OCI-LY1 (cell line): ENCODE data around the gene SPCS1.

ENCODE experiments used
- H2AFZ ChIP-seq: fragments of 200-600 bp; sonication (generic), shearing (Covaris generic); 2 replicates; pipeline ENCODE4 v1.6.0; 2014; ENCODE audit warnings: antibody characterized with exemption, mild to moderate bottlenecking, low read length
- H3F3A ChIP-seq: fragments of 200-600 bp; sonication (generic), shearing (Covaris generic); 2 replicates; pipeline ENCODE4 v1.6.0; 2014; ENCODE audit warnings: mild to moderate bottlenecking, antibody characterized with exemption, low read length, moderate library complexity; ENCODE audit not compliant: insufficient read depth
- H3K27ac ChIP-seq: fragments of 200-600 bp; sonication (generic); 2 replicates; pipeline ENCODE4 v1.5.1; 2014; ENCODE audit warnings: low read length, mixed run types, mild to moderate bottlenecking, low read depth; ENCODE audit not compliant: poor library complexity, severe bottlenecking
- H3K27me3 ChIP-seq: fragments of 200-600 bp; sonication (generic); 2 replicates; pipeline ENCODE4 v1.6.0; 2014; ENCODE audit warnings: antibody characterized with exemption, mild to moderate bottlenecking, low read length, moderate library complexity; ENCODE audit not compliant: insufficient read depth
- H3K36me3 ChIP-seq: fragments of 200-600 bp; sonication (generic); 2 replicates; pipeline ENCODE4 v1.6.1; 2014; ENCODE audit warnings: mild to moderate bottlenecking, antibody characterized with exemption, low read length, moderate library complexity, mixed read lengths; ENCODE audit not compliant: insufficient read depth
- H3K4me1 ChIP-seq: fragments of 200-600 bp; sonication (generic); 2 replicates; pipeline ENCODE4 v1.5.1; 2014; ENCODE audit warnings: mild to moderate bottlenecking, low read length, moderate library complexity; ENCODE audit not compliant: insufficient read depth, severe bottlenecking
- H3K4me2 ChIP-seq: fragments of 200-600 bp; sonication (generic), shearing (Covaris generic); 2 replicates; pipeline ENCODE4 v1.6.1; 2014; ENCODE audit warnings: low read length
- H3K4me3 ChIP-seq: fragments of 200-600 bp; sonication (generic); 2 replicates; pipeline ENCODE4 v1.5.1; 2014; ENCODE audit warnings: low read length, low read depth, mild to moderate bottlenecking, mixed read lengths; ENCODE audit not compliant: poor library complexity, severe bottlenecking
- H3K79me2 ChIP-seq: fragments of 200-600 bp; shearing (Covaris generic); 2 replicates; pipeline ENCODE4 v1.6.1; 2016; ENCODE audit warnings: mixed run types, low read length, mixed read lengths; ENCODE audit not compliant: insufficient read depth
- H3K9ac ChIP-seq: fragments of 200-600 bp; sonication (generic), shearing (Covaris generic); 2 replicates; pipeline ENCODE4 v1.6.1; 2014; ENCODE audit warnings: mild to moderate bottlenecking, low read length, mixed read lengths
- H3K9me2 ChIP-seq: fragments of 200-600 bp; sonication (generic), shearing (Covaris generic); 2 replicates; pipeline ENCODE4 v1.6.1; 2014; ENCODE audit warnings: low read depth, mild to moderate bottlenecking, low read length, mixed read lengths
- H3K9me3 ChIP-seq: fragments of 200-600 bp; shearing (Covaris generic); 2 replicates; pipeline ENCODE4 v1.6.1; 2014; ENCODE audit warnings: low read length, mixed read lengths
- H4K20me1 ChIP-seq: fragments of 200-600 bp; sonication (generic), shearing (Covaris generic); 2 replicates; pipeline ENCODE4 v1.6.0; 2016; ENCODE audit warnings: mild to moderate bottlenecking, low read length; ENCODE audit not compliant: insufficient read depth
- EZH2 ChIP-seq: fragments of 200-600 bp; sonication (generic), shearing (Covaris generic); IDR thresholded peaks from 2 replicates; pipeline ENCODE4 v1.8.0; 2017; ENCODE audit warnings: borderline replicate concordance, mixed run types, mild to moderate bottlenecking, antibody characterized with exemption, low read length, moderate library complexity, mixed read lengths
- TF ChIP-seq, protein P1 (sequence below): fragments of 200-600 bp; sonication (generic), shearing (Covaris generic); IDR thresholded peaks from 2 replicates; pipeline ENCODE4 v1.5.1; 2017; ENCODE audit warnings: mild to moderate bottlenecking, antibody characterized with exemption, low read length, moderate library complexity, mixed read lengths

SPCS1 gene

DNA sequence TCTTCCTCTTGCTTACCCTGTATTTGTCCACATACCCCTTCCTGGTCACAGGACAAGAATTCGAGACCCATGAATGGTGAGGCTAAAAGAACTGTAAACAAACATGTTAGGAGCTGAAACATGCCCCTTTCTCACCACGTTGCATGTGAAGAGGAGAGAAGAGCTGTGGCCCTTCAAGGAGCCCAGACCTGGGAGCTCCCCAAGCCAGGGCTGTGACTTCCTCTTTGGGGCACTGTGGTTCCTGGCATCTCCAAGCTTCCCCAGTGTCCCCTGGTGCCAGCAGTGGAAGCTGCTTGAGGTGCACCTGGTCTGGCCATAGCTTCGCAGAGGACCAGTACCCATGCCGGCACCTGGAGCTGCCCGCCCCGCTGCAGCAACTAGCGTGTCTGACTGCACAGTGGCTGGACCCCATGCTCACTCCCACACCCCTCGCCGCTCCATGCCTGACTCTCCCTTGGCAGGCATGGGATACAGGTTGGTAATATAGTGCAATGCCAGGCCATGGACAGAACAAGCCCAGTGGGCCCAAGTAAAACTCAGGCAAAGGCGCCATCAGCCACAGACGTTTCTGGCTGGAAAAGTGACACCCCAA is 9.9 kb downstream of the SPCS1 start:
- Histone ChIP-seq H3K4me2 (no peak overlapping the region), H3K27ac (no peak overlapping the region), H3K27me3 (no peaks in the 10 kb centered on the region), H3K9me3 (0 out of 2 replicates have a peak, but pooled peaks cover 3% of the 10 kb centered on the region), H3K36me3 (peaks cover 24% of the 10 kb centered on the region), H3K9ac (no peak overlapping the region), H4K20me1 (no peaks in the 10 kb centered on the region), H3F3A (no peaks in the 10 kb centered on the region), H3K79me2 (no peaks in the 10 kb centered on the region), H3K9me2 (no peaks in the 10 kb centered on the region), H3K4me1 (no peaks in the 10 kb centered on the region), H2AFZ (no peak overlapping the region), H3K4me3 (no peak overlapping the region)
- TF ChIP-seq, protein P1, sequence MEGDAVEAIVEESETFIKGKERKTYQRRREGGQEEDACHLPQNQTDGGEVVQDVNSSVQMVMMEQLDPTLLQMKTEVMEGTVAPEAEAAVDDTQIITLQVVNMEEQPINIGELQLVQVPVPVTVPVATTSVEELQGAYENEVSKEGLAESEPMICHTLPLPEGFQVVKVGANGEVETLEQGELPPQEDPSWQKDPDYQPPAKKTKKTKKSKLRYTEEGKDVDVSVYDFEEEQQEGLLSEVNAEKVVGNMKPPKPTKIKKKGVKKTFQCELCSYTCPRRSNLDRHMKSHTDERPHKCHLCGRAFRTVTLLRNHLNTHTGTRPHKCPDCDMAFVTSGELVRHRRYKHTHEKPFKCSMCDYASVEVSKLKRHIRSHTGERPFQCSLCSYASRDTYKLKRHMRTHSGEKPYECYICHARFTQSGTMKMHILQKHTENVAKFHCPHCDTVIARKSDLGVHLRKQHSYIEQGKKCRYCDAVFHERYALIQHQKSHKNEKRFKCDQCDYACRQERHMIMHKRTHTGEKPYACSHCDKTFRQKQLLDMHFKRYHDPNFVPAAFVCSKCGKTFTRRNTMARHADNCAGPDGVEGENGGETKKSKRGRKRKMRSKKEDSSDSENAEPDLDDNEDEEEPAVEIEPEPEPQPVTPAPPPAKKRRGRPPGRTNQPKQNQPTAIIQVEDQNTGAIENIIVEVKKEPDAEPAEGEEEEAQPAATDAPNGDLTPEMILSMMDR: no peak
- TF ChIP-seq EZH2: no peak

- Histone ChIP-seq H2AFZ (no peak overlapping the region), H3K9me2 (no peaks in the 10 kb centered on the region), H3K4me1 (no peaks in the 10 kb centered on the region), H3K9me3 (0 out of 2 replicates have a peak, but pooled peaks cover 3% of the 10 kb centered on the region), H3K4me3 (no peak overlapping the region), H3K36me3 (peaks cover 21% of the 10 kb centered on the region), H3K4me2 (no peak overlapping the region), H3K27me3 (no peaks in the 10 kb centered on the region), H3K27ac (no peak overlapping the region), H3K79me2 (no peaks in the 10 kb centered on the region), H3F3A (no peaks in the 10 kb centered on the region), H4K20me1 (no peaks in the 10 kb centered on the region), H3K9ac (no peak overlapping the region)
- no peak for TF ChIP-seq EZH2
- TF ChIP-seq, protein P1: no peak
Measured at GRCh38 chr3:52719618-52720017, 13.7 kb downstream of the SPCS1 start.

DNA sequence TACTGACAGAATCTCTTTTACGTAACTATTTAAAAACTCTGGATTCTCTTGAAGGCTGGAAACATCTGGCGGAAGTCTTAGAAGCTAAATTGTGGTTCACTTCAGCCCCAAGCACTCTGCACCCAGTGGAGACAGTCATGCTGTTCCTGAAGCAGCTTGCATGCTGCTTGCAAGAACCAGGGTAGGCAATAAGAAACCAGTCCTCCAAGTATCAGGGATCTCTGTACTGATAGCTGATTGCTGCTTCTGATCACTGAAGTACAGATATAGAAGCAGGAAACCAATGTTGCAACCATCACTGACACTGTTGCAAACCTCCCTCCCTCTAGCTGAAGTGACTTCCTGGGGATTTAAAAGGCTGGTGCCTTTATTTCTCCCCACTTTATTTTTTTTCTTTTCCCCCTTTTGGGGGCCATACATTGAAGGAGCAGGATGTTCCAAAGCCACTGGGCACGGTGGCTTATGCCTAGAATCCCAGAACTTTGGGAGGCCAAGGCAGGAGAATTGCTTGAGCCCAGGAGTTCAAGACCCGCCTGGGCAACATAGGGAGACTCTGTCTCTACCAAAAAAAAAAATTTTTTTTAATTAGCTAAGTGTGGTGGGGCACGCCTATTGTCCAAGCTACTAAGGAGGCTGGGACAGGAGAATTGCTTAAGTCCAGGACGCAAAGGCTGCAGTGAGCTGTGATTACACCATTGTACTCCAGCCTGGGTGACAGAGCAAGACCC is 15.3 kb downstream of the SPCS1 start:
- no peaks in the 10 kb centered on the region for H3K79me2 ChIP-seq
- no peaks in the 10 kb centered on the region for H3K27me3 ChIP-seq
- no peak overlapping the region for H3K4me2 ChIP-seq
- H3K9me3 ChIP-seq: 0 out of 2 replicates have a peak, but pooled peaks cover 3% of the 10 kb centered on the region
- no peak overlapping the region for H3K27ac ChIP-seq
- H3K4me3 ChIP-seq: no peak overlapping the region
- H3K9ac ChIP-seq: no peak overlapping the region
- H4K20me1 ChIP-seq: no peaks in the 10 kb centered on the region
- TF ChIP-seq EZH2: no peak
- TF ChIP-seq, protein P1: no peak
- H3K9me2 ChIP-seq: no peaks in the 10 kb centered on the region
- H3K36me3 ChIP-seq: peaks cover 21% of the 10 kb centered on the region
- no peaks in the 10 kb centered on the region for H3F3A ChIP-seq
- no peak overlapping the region for H2AFZ ChIP-seq
- H3K4me1 ChIP-seq: no peaks in the 10 kb centered on the region
